HL-60/S4 treated with retinoic acid at 250 ng/mL for 4 days and 3 days (cell line): Measurements from ENCODE around the gene TRPM1.

Experiments
- in situ Hi-C: fragments of 300-500 bp; cut with MboI; formaldehyde crosslinking; loops from 2 replicates; pipeline ENCODE4 v1.7.0; 2022; ENCODE audit warnings: low sequenced_read_pairs

The TRPM1 gene

DNA sequence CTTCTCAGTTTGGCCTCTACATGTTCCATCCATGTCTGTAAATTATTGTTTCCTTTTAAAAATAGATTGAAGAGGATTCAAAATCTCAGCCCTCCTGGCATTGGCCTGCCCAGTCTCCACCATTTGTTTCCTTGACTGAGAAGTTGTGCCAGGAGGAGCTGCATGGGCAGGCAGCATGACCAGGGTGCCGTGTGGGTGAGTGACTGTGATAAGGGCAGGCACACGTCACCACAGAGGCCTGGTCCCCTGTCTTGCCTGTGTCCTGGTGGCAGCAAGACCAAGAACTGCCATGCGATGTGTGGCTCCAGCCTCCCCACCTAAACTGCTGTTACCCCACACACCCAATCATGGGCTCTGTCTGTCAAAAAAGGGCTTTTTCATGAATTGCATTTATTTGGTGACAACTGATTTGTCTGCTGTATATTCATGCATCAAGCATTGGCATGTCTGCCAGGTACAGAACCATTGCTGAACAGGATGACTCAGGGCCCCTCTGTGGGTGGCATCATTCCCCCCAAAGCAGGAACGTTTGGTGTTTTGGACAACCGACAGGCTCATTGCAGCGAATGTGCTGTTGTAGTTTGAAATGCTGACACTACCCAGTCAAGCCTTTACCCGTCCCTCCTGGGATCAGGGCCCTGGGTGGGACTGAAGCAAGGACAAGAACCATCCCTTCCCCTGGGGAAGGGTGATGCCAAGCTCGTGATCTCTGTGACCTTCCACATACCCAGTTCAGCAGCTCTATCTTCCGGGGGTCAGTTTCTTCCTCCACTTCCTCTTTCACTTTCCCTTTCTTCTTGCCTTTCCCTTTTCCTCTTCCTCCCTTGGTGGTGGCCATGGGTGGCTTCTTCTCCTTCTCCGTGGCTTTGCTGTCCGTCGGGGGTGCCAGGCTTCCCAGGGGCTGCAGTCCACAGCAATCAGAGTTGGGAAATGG lies 51.6 kb downstream of the TRPM1 start:
- in situ Hi-C loops = no loop called here

DNA sequence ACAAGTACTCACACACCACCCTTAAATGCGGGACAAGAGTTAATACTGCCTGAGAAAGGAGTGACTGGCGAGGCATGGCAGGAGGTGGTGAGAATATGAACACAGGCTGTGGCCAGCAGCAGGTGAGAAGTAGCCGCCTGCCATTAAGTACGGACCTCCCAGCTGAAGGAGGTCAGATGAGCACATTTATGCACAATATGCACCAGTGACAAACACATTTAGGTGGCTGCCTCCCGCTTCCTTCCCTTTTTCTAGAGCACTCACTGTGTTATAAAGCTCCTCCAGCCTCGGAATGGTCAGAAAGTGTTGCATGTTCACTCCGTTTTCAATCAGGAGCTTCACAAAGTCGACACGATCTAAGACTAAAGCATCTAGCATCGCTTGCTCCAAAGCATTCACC lies 52.4 kb downstream of the TRPM1 start:
- in situ Hi-C loops = no loop called here

DNA sequence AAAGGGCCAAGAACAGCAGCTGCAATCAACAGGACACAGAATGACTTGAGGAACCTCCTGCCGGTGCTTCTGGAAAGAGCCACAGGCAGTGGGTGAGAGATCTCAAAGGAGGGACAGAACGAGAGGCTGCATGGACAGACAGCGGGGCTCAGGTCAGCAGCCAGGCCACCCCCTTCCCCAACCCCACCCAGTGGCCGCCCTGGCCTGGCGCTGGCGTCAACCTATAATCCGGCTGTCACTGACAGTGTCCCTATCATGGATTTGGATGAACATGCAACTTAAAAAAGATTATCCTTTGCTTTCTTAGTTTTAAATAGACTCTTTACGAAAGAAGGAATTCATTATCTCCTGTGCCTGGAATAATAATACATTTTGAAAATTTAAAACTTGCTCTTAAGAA lies 54.1 kb downstream of the TRPM1 start:
- in situ Hi-C loops = no loop called here

DNA sequence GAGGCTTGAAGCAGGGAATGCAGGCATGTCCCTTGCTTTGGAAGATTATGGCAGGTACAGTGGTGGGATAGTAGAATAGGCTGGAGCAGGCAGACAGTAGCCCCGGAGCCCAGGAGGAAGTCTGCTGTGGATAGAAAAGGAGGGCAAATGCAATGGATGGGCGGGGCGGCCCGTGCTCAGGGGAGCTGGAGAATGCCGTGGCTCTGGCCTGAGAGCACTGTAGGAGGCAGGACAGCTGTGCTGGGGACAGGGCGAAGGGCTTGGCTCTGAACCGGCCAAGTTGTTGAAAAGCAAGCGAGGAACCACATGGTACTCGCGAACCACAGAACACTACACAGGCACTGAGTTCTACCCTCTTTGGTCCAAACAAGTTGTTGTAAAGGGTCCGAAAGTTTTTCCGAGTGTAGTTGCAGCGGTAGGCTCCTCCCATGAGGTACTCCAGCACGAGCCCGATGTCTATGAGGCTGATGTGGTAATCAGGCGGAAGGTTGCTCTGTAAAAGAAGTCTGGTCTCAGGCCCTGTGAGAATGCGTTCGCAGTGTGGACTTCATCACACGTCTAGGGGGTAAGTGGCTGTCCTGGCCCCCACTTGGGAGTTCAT lies 54.7 kb downstream of the TRPM1 start:
- in situ Hi-C loops = no loop called here

DNA sequence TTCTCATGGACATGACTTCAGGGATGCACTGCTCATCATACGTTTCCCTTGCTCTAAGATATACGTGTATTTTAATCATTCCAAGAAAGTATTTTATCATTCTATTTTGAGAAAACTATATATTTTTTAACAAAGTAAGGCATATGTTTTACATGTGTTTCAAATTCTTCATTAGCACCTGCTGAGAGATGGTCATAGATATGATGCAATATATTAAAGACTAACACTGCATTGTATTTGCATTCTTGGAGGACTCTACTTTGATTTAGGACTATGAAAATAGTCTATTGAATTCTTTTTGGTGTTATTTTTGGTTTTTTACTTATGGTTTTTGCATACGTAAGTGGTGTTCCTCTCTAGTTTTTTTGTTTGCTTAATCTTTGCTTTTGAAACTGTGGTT lies 55.9 kb downstream of the TRPM1 start:
- in situ Hi-C loops = no loop called here

DNA sequence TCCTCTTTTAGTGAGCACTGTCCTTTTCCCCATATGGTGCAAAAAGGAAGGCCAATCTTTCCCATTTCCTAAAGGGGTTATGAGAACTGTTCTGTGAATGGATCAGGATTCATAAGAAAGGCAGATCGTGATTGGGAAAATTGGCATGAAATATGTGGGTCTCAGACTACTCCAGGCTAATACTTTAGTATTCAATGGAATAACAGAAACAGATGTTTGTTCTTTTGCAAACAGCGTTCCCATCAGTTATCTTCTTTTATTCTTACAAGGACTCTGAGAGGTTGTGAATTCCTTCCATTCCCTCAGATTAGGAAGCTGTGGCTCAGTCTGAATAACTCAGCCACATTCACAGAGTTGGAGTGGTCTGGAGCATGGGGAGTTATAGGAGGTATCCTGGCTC lies 58.8 kb downstream of the TRPM1 start:
- in situ Hi-C loops = no loop called here

DNA sequence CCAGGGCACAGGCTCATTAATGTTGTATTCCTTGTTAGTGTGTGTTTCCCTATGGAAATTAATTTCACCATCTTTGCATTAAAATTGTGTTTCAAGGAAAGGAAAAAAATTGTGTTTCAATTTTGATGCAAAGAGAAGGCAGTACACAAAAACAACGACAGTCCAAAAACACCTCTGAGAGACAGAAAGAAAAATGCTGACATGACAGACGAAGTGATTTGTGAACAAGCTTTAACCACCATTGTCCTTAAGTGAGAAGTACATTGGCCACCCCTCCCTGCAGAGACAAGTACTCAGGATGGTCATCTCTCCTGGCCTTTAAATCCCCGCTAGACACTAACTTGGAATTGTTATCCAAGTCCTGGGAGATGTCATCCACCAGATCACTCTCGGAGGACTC lies 59.9 kb downstream of the TRPM1 start:
- in situ Hi-C loops = no loop called here

DNA sequence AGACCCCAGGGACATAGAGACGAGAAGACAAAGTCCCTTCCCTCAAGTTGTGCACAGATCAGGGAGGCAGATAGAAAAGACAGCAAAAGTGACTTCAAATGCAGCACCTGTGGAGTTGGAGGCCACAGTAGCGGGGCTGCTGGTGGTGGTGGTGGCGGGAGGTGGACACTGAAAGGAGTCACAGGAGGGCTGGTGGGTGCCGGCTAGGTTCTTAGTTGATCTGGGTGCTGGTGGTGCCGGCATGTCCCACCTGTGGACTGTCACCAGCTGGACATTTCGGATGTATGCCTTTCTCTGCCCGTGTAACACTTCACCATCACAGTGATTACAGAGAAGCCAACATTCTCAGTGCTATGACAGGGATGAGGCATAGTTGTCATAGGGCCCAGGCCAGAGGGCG lies 60.9 kb downstream of the TRPM1 start:
- in situ Hi-C loops = no loop called here

DNA sequence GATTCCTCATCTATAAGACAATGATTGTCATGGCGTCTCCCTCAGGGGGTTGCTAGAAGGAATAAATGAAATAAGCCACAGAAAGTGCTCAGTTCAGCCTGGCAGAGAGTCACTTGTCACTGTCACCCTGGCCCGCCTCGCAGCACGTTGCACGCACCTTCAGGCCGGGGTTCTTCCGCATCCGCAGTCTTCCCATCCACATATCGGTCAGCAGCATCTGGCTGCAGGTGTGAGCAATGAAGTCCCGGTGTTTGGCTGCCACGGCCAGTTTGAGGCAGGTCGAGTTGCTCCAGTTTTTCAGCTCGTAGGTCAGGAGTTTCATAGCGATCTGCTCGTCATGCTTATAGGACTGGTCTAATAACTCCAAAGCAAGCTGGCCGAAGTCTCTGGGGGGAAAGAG lies 61.6 kb downstream of the TRPM1 start:
- in situ Hi-C loops = no loop called here

DNA sequence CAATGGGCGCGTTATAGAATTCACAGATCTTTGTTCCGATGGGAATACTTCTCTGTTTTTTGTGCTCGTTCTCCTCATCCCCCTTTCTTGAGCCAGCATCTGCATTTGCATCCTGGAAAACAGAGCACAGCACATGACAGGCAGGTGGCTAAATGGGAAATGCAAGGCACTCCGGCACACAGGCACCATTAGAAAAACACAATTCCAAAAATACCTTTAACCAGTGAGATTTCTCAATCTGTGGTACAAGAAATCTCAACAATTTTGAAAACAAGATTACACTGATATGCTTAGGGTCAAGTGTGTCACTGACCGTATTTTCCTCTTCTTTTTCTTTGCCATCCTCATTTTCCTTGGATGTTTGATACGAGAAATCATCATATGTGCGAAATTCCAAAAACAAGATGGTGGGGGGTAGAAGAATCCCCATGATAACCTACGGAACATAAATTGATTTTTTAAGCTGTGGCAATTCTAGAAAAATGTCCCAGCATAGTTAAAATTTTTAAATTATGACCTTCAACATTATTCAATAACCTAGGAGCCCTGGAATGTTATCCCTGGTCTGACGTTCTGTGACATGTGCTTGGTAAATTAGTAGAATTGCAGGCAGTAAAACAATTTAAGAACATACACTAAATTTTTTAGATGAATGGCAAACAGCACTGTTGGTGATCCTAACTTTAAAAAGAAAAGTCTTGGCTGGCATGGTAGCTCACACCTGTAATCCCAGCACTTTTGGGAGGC lies 63.6 kb downstream of the TRPM1 start:
- in situ Hi-C loops = no loop called here

DNA sequence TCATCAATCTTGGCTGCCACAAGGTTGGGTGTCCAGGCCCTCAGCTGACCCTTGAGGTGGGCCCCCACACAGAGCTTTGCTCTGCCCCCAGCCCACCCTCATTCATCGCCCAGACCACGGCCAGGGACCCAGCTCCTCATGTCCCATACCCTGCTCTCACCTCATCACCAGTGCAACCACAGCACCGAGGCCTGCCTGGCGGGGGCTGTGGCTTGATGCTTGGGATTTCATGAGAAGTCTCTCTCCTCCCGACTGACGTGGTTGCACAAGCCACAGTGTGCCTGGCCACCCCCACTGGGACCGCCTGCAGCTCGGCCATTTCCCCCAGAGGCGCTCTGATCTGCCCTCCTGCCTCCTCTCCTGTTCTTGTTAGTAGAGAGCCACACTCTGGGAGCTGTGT lies 64.7 kb downstream of the TRPM1 start:
- in situ Hi-C loops = no loop called here

DNA sequence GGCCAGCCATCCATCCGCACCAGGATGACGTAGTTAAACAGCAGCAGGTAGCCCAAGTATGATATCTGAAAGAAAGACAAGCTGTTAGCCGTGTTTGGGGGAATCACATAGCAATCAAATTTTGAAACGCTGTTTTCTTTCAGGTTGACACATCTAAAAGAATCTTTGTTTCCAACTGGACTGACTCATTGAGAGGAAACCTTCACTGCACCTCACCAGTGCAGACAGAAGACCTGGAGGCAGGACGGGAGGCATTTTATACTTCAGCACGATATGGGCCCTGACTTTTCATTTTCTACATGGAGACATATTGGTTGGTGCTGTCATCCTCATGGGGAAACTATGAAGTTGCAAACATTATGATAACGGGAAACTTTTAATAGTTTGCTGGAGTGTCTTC lies 65.9 kb downstream of the TRPM1 start:
- in situ Hi-C loops = no loop called here

DNA sequence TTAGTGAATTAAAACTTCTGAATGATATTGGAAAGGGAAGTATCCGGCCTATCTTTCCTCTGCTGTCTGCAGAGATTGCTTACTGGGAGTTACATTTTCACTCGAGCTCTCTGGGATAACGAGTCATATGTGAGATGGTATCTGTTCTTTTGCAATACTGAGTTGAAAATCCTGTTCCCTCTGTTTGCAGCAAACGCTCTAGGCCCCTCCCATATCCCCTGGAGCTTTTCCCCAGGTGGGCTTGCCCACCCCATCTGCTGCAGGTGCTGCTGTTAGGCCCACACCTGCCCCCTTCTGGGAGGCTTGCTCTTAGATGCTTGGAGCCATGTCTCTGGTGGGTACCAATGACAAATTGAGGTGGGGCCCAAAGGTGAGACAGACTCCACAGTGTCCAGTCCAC lies 67.4 kb downstream of the TRPM1 start:
- in situ Hi-C loops = no loop called here

DNA sequence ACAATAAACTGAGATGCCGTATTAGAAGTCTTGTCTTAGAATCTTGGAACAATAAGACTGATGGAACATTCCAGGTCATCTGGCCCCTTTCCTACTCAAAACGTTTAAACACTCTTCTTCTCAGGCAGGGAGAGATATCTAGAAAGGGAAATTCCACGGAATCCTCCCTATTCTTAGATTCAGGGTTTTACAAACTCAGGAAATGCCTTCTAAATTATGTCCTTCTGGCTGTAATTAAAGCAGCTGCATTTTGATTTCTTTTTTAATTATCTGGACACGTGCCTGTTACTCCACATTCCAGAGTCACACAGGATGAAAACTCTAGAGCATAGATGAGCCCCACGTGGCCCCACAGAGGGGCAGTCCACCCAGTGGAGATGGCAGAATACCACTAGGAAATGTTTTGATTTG lies 68.6 kb downstream of the TRPM1 start:
- in situ Hi-C loops = no loop called here

DNA sequence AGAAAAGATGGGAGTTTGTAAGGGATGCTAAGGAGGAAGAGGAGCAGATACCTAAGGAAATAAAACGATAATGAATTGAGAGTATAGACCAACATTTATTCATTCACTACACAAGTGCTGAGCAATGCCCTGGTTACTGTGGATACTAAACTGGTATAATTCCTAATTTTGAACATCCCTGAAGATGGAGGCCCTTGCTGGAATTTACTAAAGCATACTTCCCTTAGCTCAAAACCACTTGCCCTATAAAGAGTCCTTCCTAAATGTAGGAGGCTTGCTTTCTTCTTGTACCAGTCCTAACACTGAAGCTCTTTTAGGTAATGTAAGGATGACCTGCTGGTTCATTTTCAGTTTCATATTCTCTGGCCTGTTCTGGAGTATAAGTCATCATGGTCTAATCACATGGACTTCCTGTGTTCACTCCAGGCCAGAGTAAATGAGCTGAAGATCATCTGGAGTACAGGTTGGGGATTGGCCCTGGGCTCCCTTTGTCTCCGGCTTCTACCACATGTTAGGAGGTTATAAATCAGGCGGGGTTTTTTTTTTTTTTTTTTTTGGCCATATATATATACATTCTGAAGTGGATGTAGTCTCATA lies 70.0 kb downstream of the TRPM1 start:
- in situ Hi-C loops = no loop called here

DNA sequence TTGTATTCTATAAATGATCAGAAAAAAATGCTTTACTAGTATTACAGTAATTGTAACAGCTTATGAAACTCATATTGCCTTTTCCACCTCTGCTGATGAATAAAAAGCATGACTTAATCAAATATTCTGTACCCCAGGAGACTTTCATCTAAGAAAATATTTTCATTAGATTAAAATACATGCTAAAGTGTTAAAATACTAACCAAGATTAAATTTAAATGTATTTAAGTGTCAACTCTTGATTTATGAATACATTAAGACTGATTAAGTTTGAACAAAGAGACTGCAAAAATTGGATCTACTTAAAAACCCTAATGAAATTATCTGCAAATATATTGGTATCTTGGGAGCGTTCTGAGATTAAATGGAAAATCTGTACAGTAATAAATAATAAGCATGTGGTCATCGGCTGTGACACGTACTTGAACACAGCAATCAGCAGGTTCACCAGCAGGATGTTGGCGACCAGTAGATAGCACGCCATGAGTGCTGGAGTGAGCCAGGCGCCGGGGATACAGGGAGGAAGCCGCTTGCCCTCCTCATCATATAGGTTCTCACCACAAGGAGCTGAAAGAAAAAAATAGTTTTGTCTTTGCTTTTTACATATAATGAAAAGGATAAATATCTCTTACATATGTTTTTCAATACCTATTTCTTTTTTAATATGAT lies 73.5 kb downstream of the TRPM1 start:
- in situ Hi-C loops = no loop called here

DNA sequence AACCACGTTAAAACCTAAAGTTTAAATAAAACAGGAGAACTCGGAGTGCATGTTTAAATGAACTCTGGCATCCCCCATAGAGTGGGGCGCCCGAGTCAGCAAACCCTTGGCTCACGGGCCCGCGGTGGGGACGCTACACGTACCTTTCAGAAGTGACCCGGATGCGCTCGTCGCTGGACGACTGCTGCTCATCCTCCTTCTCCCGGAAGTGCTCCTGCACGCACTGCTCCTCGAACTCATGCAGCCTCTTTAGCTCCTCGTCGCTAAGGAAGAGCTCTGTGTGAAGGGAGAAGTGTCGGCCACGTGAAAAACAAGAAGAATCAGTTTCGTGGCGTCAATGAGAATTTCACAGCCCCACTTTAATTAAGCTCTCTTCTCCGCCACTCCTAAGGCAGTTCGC lies 75.5 kb downstream of the TRPM1 start:
- in situ Hi-C loops = no loop called here

DNA sequence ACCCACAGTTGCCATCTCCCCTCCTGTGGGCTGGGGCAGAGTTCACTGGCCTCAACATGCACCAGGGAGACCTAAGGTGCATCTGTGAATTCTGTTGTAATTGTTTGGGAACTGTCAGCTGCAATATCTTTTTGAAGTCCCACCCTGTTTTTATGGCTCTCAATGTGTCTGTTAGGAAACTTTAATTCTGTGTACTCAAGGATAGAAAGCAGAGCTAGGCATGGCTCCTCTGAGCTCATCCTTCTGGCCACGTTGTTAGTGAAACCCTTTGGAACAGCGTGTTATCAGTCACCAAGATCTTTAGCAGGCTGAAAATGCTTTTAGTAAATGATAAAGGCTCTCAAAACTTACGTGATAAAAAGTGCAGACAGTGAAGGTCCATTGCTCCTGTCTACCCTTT lies 76.5 kb downstream of the TRPM1 start:
- in situ Hi-C loops = no loop called here

DNA sequence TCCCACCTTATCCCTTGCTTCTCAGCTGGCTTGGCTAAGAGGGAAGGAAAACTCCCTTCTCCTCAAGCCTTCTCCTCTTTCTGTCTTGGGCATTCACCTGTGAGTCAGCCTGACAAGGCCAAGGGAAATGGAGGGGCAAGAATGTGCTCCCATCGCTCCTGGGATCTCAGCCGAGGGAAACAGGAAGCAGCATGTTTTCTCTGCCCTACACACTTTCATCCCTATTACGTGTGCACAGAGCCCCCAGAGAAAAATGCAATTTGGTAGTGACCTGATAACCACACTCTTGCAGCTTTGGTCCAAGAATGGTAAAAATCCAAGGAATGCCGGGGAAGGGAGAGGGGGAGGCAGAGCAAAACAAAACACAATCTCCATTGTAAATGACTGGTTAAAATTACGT lies 77.2 kb downstream of the TRPM1 start:
- in situ Hi-C loops = no loop called here

DNA sequence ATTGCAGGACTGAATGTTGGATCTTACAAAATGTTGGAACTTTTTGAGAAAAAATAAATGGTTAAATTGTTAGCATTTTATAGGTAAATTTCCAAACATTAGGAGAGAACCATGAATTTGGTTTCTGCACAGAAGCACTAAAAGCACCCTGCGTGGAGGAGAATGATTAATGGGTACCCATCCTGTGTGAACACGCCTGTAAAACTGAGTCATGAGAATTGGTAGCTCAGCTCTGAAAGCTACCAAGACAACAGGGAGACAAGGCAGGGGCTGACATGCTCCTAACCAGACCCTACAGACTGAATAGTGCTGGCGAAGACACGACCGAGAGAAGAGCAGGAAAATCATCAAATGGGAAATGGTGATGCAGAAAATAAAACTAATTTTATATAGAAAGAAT lies 77.7 kb downstream of the TRPM1 start:
- in situ Hi-C loops = no loop called here

DNA sequence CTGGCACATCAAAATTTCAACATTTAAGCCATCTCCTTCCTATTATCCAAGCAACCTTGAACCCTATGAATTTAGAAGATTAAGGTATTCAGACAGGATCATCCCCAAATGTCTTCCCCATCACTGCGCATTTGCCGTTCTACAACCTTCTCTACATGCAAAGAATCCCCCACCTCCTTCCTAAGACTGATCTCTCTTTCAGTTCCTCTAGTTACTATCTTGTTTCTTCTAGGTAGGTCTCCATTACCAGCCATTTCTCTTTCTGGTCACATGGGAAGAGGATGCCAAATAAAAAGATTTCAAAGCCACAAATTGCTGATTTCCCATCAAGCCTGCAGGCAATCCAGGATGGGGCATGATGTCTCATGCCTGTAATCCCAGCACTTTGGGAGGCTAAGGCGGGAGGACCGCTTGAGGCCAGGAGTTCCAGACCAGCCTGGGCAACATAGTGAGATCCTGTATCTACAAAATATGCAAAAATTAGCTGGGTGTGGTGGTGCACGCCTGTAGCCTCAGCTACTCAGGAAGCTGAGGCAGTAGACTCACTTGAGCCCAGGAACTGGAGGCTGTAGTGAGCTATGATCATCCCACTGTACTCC lies 80.4 kb downstream of the TRPM1 start:
- in situ Hi-C loops = no loop called here
